HCT116 (cell line): Measurements from ENCODE around the gene MSI2. TPM values are rescaled to one million over a fixed set of nuclear protein-coding genes. Genes with fewer than 3 reads are reported as not detected.

Experiments
- ATAC-seq: fragments of 200-7000 bp; cut with Tn5 transposase; 2 replicates; pipeline ENCODE4 v1.9.1; 2020; ENCODE audit warnings: mild to moderate bottlenecking, moderate library complexity
- BruUV-seq: library from RNA; stranded (reverse); fragments of 400-500 nt; replicated peaks from 2 replicates; lab custom pipeline; 2021; lab: Mats Ljungman, UMichigan
- CTCF ChIA-PET: fragments of 300-600 bp; sonication (Branson Sonifier 250); formaldehyde crosslinking; loops from one replicate; lab custom pipeline; 2021; ENCODE audit warnings: antibody characterized with exemption; lab: Charles Lee
- POLR2A ChIA-PET: fragments of 300-600, 350-600 bp; sonication (Branson Sonifier 250); formaldehyde crosslinking; loops from one replicate; lab custom pipeline; 2021; ENCODE audit warnings: antibody characterized with exemption; lab: Charles Lee
- RAD21 ChIA-PET, 2 experiments: fragments of 300-600 bp; sonication (Branson Sonifier 250); formaldehyde crosslinking; loops; one replicate each; lab custom pipeline; 2023; ENCODE audit warnings: low total read pairs in 2 of 2; ENCODE audit not compliant: uncharacterized antibody in 2 of 2, unreplicated experiment in 2 of 2, low non-redundant PET in 1 of 2; lab: Charles Lee
- DNase-seq: peaks from one replicate; pipeline ENCODE4 v3.0.0-alpha.2; 2010; ENCODE audit warnings: low read depth, low spot score
- H2AFZ ChIP-seq: fragments of 200-600 bp; shearing (Covaris generic), sonication (generic); 2 replicates; pipeline ENCODE4 v1.6.1; 2017; ENCODE audit warnings: low read depth, mixed run types, mixed read lengths, antibody characterized with exemption, low read length; ENCODE audit not compliant: poor library complexity, severe bottlenecking
- H3K27ac ChIP-seq: 2 replicates; pipeline ENCODE4 v1.5.1; 2012; ENCODE audit warnings: low read depth, low read length
- H3K27me3 ChIP-seq: fragments of 200-600 bp; sonication (generic); 2 replicates; pipeline ENCODE4 v1.6.1; 2016; ENCODE audit warnings: mixed run types, low read length, mixed read lengths; ENCODE audit not compliant: insufficient read depth
- H3K36me3 ChIP-seq, 2 experiments: fragments of 200-500 bp in 1 of 2; fragments of 200-600 bp in 1 of 2; sonication (Bioruptor generic) in 1 of 2; sonication (generic) in 1 of 2; 2 replicates each; pipeline versions ENCODE4 v1.5.1 to v1.6.1; 2014 to 2016; ENCODE audit warnings: low read length in 2 of 2, inconsistent platforms in 1 of 2, mixed read lengths in 1 of 2, mixed run types in 1 of 2; ENCODE audit not compliant: insufficient read depth in 2 of 2, control insufficient read depth in 1 of 2
- H3K4me1 ChIP-seq, 2 experiments: fragments of 200-600 bp in 1 of 2; sonication (generic) in 1 of 2; 2 replicates each; pipeline versions ENCODE4 v1.5.1 to v1.6.1; 2012 to 2017; ENCODE audit warnings: low read length in 2 of 2, inconsistent platforms in 1 of 2, mild to moderate bottlenecking in 1 of 2, mixed read lengths in 1 of 2, mixed run types in 1 of 2, moderate library complexity in 1 of 2; ENCODE audit not compliant: insufficient read depth in 2 of 2, control insufficient read depth in 1 of 2
- H3K4me2 ChIP-seq: fragments of 200-600 bp; sonication (generic); 2 replicates; pipeline ENCODE4 v1.6.1; 2017; ENCODE audit warnings: mixed run types, low read length, mixed read lengths
- H3K4me3 ChIP-seq, 2 experiments: fragments of 200-600 bp in 1 of 2; sonication (generic) in 1 of 2; replicated peaks in 1 of 2; 2 replicates each; pipeline ENCODE4 v1.5.1; 2011 to 2016; ENCODE audit warnings: low read length in 2 of 2, control low read depth in 1 of 2, low read depth in 1 of 2, mild to moderate bottlenecking in 1 of 2, mixed read lengths in 1 of 2, mixed run types in 1 of 2
- H3K79me2 ChIP-seq: fragments of 200-600 bp; sonication (generic); 2 replicates; pipeline ENCODE4 v1.6.1; 2017; ENCODE audit warnings: mild to moderate bottlenecking, mixed run types, low read length, moderate library complexity, mixed read lengths; ENCODE audit not compliant: insufficient read depth
- H3K9ac ChIP-seq: fragments of 200-600 bp; sonication (generic); 2 replicates; pipeline ENCODE4 v1.6.1; 2016; ENCODE audit warnings: low read length, mixed read lengths
- H3K9me2 ChIP-seq: fragments of 200-600 bp; sonication (generic), shearing (Covaris generic); 2 replicates; pipeline ENCODE4 v1.6.1; 2017; ENCODE audit warnings: mixed run types, mild to moderate bottlenecking, moderate library complexity; ENCODE audit not compliant: insufficient read depth
- H3K9me3 ChIP-seq, 2 experiments: fragments of 200-500 bp in 1 of 2; fragments of 200-600 bp in 1 of 2; sonication (Bioruptor generic) in 1 of 2; sonication (generic) in 1 of 2; 2 replicates each; pipeline ENCODE4 v1.6.1; 2014 to 2017; ENCODE audit warnings: low read length in 2 of 2, mixed read lengths in 2 of 2, inconsistent platforms in 1 of 2, low read depth in 1 of 2, mild to moderate bottlenecking in 1 of 2, mixed run types in 1 of 2, moderate library complexity in 1 of 2; ENCODE audit not compliant: control insufficient read depth in 1 of 2, insufficient read depth in 1 of 2
- H4K20me1 ChIP-seq: fragments of 200-600 bp; sonication (generic), shearing (Covaris generic); 2 replicates; pipeline ENCODE4 v1.6.1; 2017; ENCODE audit warnings: mixed run types, mild to moderate bottlenecking, moderate library complexity; ENCODE audit not compliant: insufficient read depth
- CBX3 ChIP-seq: IDR thresholded peaks from 2 replicates; pipeline ENCODE4 v1.6.1; 2012; ENCODE audit warnings: low read depth
- CTCF ChIP-seq, 3 experiments: fragments of 200-600 bp in 1 of 3; sonication (generic) in 1 of 3; IDR thresholded peaks in 2 of 3; conservative IDR thresholded peaks in 1 of 3; 2 replicates each; pipeline ENCODE4 v1.5.1; 2012 to 2017; ENCODE audit warnings: low read depth in 2 of 3, low read length in 2 of 3, antibody characterized with exemption in 1 of 3, borderline replicate concordance in 1 of 3, control low read depth in 1 of 3, mild to moderate bottlenecking in 1 of 3, mixed read lengths in 1 of 3, mixed run types in 1 of 3, moderate library complexity in 1 of 3; ENCODE audit not compliant: insufficient read depth in 1 of 3
- EGR1 ChIP-seq: IDR thresholded peaks from 2 replicates; pipeline ENCODE4 v1.6.1; 2012; ENCODE audit warnings: low read depth
- ELF1 ChIP-seq: IDR thresholded peaks from 2 replicates; pipeline ENCODE4 v1.6.1; 2012; ENCODE audit warnings: low read depth, borderline replicate concordance
- EZH2 ChIP-seq: fragments of 200-600 bp; sonication (generic); IDR thresholded peaks from 2 replicates; pipeline ENCODE4 v1.6.1; 2017; ENCODE audit warnings: antibody characterized with exemption, mixed run types
- EZH2phosphoT487 ChIP-seq: fragments of 200-600 bp; IDR thresholded peaks from 2 replicates; pipeline ENCODE4 v1.6.1; 2018; ENCODE audit warnings: antibody characterized with exemption, borderline replicate concordance
- POLR2A ChIP-seq: IDR thresholded peaks from 2 replicates; pipeline ENCODE4 v1.7.0; 2011; ENCODE audit warnings: borderline replicate concordance; ENCODE audit not compliant: insufficient read depth, insufficient read length; ENCODE audit errors: extremely low read depth
- POLR2AphosphoS5 ChIP-seq: IDR thresholded peaks from 2 replicates; pipeline ENCODE4 v1.6.1; 2011; ENCODE audit warnings: mild to moderate bottlenecking, low read depth, low read length, moderate library complexity
- REST ChIP-seq: IDR thresholded peaks from 2 replicates; pipeline ENCODE4 v1.6.1; 2012; ENCODE audit warnings: low read depth
- SIN3A ChIP-seq: IDR thresholded peaks from 2 replicates; pipeline ENCODE4 v1.6.1; 2012; ENCODE audit warnings: low read depth
- SP1 ChIP-seq: IDR thresholded peaks from 2 replicates; pipeline ENCODE4 v1.6.1; 2012; ENCODE audit warnings: low read depth
- SRF ChIP-seq: IDR thresholded peaks from 2 replicates; pipeline ENCODE4 v1.6.1; 2012; ENCODE audit warnings: low read depth
- YY1 ChIP-seq: IDR thresholded peaks from 2 replicates; pipeline ENCODE4 v1.6.1; 2011; ENCODE audit warnings: low read length, low read depth, moderate library complexity, mild to moderate bottlenecking; ENCODE audit not compliant: insufficient replicate concordance; ENCODE audit errors: extremely low read depth
- ZBTB33 ChIP-seq: IDR thresholded peaks from 2 replicates; pipeline ENCODE4 v1.6.1; 2011; ENCODE audit warnings: mild to moderate bottlenecking, low read length, moderate library complexity; ENCODE audit not compliant: insufficient replicate concordance; ENCODE audit errors: extremely low read depth
- intact Hi-C: fragments of 100-400 bp; cut with micrococcal nuclease; formaldehyde crosslinking; loops from 2 replicates; pipeline ENCODE4 v1.10.0; 2022
- total RNA-seq: library from RNA; stranded (reverse); gene quantifications from one replicate; pipeline ENCODE4 v1.2.1, GENCODE V29; 2021; ENCODE audit not compliant: unreplicated experiment

MSI2 gene
- total RNA-seq, 1 experiment from 2014 or later: 137 TPM

- ATAC-seq (no peak), DNase-seq (no peak)
- Histone ChIP-seq H2AFZ (no peak overlapping the region), H3K27ac (no peak overlapping the region), H3K9me3 (no peaks in the 10 kb centered on the region), H3K4me3 (no peak overlapping the region), H3K36me3 (no peaks in the 10 kb centered on the region), H3K4me1 (no peaks in the 10 kb centered on the region), H3K9ac (no peak overlapping the region), H3K27me3 (no peaks in the 10 kb centered on the region), H3K79me2 (no peaks in the 10 kb centered on the region), H3K9me2 (no peaks in the 10 kb centered on the region), H4K20me1 (no peaks in the 10 kb centered on the region), H3K4me2 (no peak overlapping the region)
- POLR2A ChIA-PET: no interaction called here
- no TSS peak for BruUV-seq
- TF ChIP-seq ZBTB33: no peak
- TF ChIP-seq POLR2AphosphoS5: no peak
- TF ChIP-seq CTCF (IDR thresholded peaks at IDR 0.05 in 2 of 3, conservative IDR thresholded peaks at IDR 0.05 in 1 of 3; ENCODE audit: borderline replicate concordance in 1 of 3, insufficient read depth in 1 of 3, low read depth in 2 of 3, low read length in 2 of 3): no peak
- TF ChIP-seq REST: no peak
- TF ChIP-seq ELF1: no peak
- TF ChIP-seq SRF: no peak
- TF ChIP-seq YY1: no peak
- TF ChIP-seq SIN3A: no peak
- TF ChIP-seq POLR2A: no peak
- TF ChIP-seq CBX3: no peak
- TF ChIP-seq EZH2: no peak
- TF ChIP-seq SP1: no peak
- no peak for TF ChIP-seq EGR1
- TF ChIP-seq EZH2phosphoT487: no peak
- CTCF ChIA-PET: interaction anchor here (0.6 to 1.0 kb wide), 2 partner anchors 32 to 451 kb away, joined by 3 read pairs; no protein-coding TSS in a partner anchor
- intact Hi-C loops: no loop called here
- RAD21 ChIA-PET: interaction anchor here in 1 of 2 experiments (0.6 kb wide), 1 partner anchor 37 kb away, joined by 3 read pairs; no protein-coding TSS in a partner anchor
These were observed 323.9 kb downstream of the MSI2 start for GRCh38 chr17:57580055-57580739.
